T47D (cell line): ENCODE measurements around the gene MRPS27.
"Not testable (repeated sequence)": the region's sequence is repeated elsewhere in the genome, so short reads cannot be mapped to it uniquely, and the experiment has no call there.

Experiments
- DNase-seq, 2 experiments: peaks; one replicate each; pipeline versions ENCODE4 v3.0.0 to v3.0.0-alpha.2; 2011 to 2012; ENCODE audit warnings: low read depth in 1 of 2, low spot score in 1 of 2
- JUND ChIP-seq: IDR thresholded peaks from 2 replicates; pipeline ENCODE4 v1.6.1; 2012; ENCODE audit warnings: low read depth
- in situ Hi-C: cut with HindIII; loops from 2 replicates; pipeline ENCODE4 v1.10.0; 2016; ENCODE audit warnings: low sequenced_read_pairs, low pct_unique_long_range_greater_than_20kb

MRPS27 gene

GRCh38 chr5:72187388-72188075 lies 132.5 kb downstream of the MRPS27 start:
- no peak for TF ChIP-seq JUND
- in situ Hi-C loops, result no loop called here

GRCh38 chr5:72185496-72186329 lies 134.3 kb downstream of the MRPS27 start:
- in situ Hi-C loops, result no loop called here
- no peak for DNase-seq
- no peak for TF ChIP-seq JUND

More at GRCh38 chr5:72187388-72188075, 132.5 kb downstream of the MRPS27 start:
- DNase-seq, result no peak

GRCh38 chr5:72184408-72184807 lies 135.6 kb downstream of the MRPS27 start:
- in situ Hi-C loops, result no loop called here
- no peak for DNase-seq
- no peak for TF ChIP-seq JUND

- no peak for DNase-seq
- in situ Hi-C loops, result no loop called here
- TF ChIP-seq JUND, result no peak
These were observed 136.9 kb downstream of the MRPS27 start for GRCh38 chr5:72183101-72183520.

- no peak for DNase-seq
- TF ChIP-seq JUND, result no peak
- in situ Hi-C loops, result no loop called here
These were observed 137.4 kb downstream of the MRPS27 start for GRCh38 chr5:72182686-72183085.

GRCh38 chr5:72180925-72181324 lies 139.1 kb downstream of the MRPS27 start:
- no peak for DNase-seq
- in situ Hi-C loops, result no loop called here
- no peak for TF ChIP-seq JUND

- in situ Hi-C loops, result no loop called here
- no peak for TF ChIP-seq JUND
- peak in 1 of 2 experiments; percentile 45 for DNase-seq
These were observed 140.1 kb downstream of the MRPS27 start for GRCh38 chr5:72179816-72180440.

- no peak for TF ChIP-seq JUND
- peak in 1 of 2 experiments; percentile 20 for DNase-seq
- in situ Hi-C loops, result no loop called here
These were observed 140.8 kb downstream of the MRPS27 start for GRCh38 chr5:72179028-72179815.

GRCh38 chr5:72177538-72177937 lies 142.5 kb downstream of the MRPS27 start:
- in situ Hi-C loops, result no loop called here
- no peak for DNase-seq
- no peak for TF ChIP-seq JUND

- TF ChIP-seq JUND, result no peak
- in situ Hi-C loops, result no loop called here
These were observed 147.3 kb downstream of the MRPS27 start for GRCh38 chr5:72172786-72173185.

GRCh38 chr5:72171667-72172066 lies 148.4 kb downstream of the MRPS27 start:
- TF ChIP-seq JUND, result no peak
- DNase-seq, result no peak
- in situ Hi-C loops, result no loop called here

More at GRCh38 chr5:72172786-72173185, 147.3 kb downstream of the MRPS27 start:
- no peak for DNase-seq

GRCh38 chr5:72171181-72171580 lies 148.9 kb downstream of the MRPS27 start:
- DNase-seq, in situ Hi-C loops: not testable (repeated sequence)
